CD14-positive monocyte (primary cell): ENCODE results near the gene AOX1. TPM values are rescaled to one million over a fixed set of nuclear protein-coding genes. Genes with fewer than 3 reads are reported as not detected.

Experiments
- DNase-seq, 3 donors: peaks; one replicate each; pipeline ENCODE4 v3.0.0-alpha.2; 2011 to 2022
- H2AFZ ChIP-seq: 2 replicates; pipeline ENCODE4 v1.6.0; 2012; ENCODE audit warnings: mild to moderate bottlenecking, low read depth, low read length, inconsistent platforms; ENCODE audit not compliant: insufficient read depth, poor library complexity, severe bottlenecking
- H3K27ac ChIP-seq, 2 donors: 1 replicate in 1 of 2; 2 replicates in 1 of 2; pipeline ENCODE4 v1.5.1; 2012 to 2013; ENCODE audit warnings: low read length in 2 of 2, control low read depth in 1 of 2, inconsistent platforms in 1 of 2, low read depth in 1 of 2, mild to moderate bottlenecking in 1 of 2
- H3K27me3 ChIP-seq, 2 donors: one replicate each; pipeline versions ENCODE4 v1.6.0 to v1.6.1; 2011 to 2013; ENCODE audit warnings: low read length in 2 of 2; ENCODE audit not compliant: control insufficient read depth in 2 of 2, insufficient read depth in 2 of 2
- H3K36me3 ChIP-seq, 2 donors: replicated peaks in 1 of 2; 1 replicate in 1 of 2; 2 replicates in 1 of 2; pipeline versions ENCODE4 v1.5.1 to v1.6.1; 2012 to 2013; ENCODE audit warnings: low read length in 2 of 2, control low read depth in 1 of 2, inconsistent platforms in 1 of 2, mild to moderate bottlenecking in 1 of 2; ENCODE audit not compliant: insufficient read depth in 2 of 2, control insufficient read depth in 1 of 2
- H3K4me1 ChIP-seq, 2 donors: 1 replicate in 1 of 2; 2 replicates in 1 of 2; pipeline versions ENCODE4 v1.5.1 to v1.6.1; 2012 to 2013; ENCODE audit warnings: low read length in 2 of 2, control low read depth in 1 of 2, inconsistent platforms in 1 of 2, mild to moderate bottlenecking in 1 of 2, moderate library complexity in 1 of 2; ENCODE audit not compliant: insufficient read depth in 2 of 2, control insufficient read depth in 1 of 2
- H3K4me2 ChIP-seq: replicated peaks from 2 replicates; pipeline ENCODE3; 2012; ENCODE audit warnings: low read length, moderate library complexity, mild to moderate bottlenecking; ENCODE audit not compliant: poor library complexity, severe bottlenecking; ENCODE audit errors: extremely low read depth
- H3K4me3 ChIP-seq, 3 experiments: fragments of 200-600 bp in 1 of 3; sonication (generic) in 1 of 3; replicated peaks in 1 of 3; 1 replicate in 2 of 3; 2 replicates in 1 of 3; pipeline ENCODE4 v1.5.1; 2011 to 2013; ENCODE audit warnings: low read length in 3 of 3, mild to moderate bottlenecking in 3 of 3, control low read depth in 2 of 3, low read depth in 2 of 3, inconsistent platforms in 1 of 3, moderate library complexity in 1 of 3
- H3K79me2 ChIP-seq: 2 replicates; pipeline ENCODE4 v1.6.0; 2012; ENCODE audit warnings: mild to moderate bottlenecking, control low read depth, inconsistent platforms, low read length, moderate library complexity; ENCODE audit not compliant: insufficient read depth
- H3K9ac ChIP-seq: 2 replicates; pipeline ENCODE4 v1.6.0; 2017; ENCODE audit warnings: low read length, mild to moderate bottlenecking; ENCODE audit not compliant: insufficient read depth, poor library complexity, severe bottlenecking
- H3K9me3 ChIP-seq, 2 donors: replicated peaks in 1 of 2; 1 replicate in 1 of 2; 2 replicates in 1 of 2; pipeline versions ENCODE4 v1.5.1 to v1.6.1; 2012 to 2013; ENCODE audit warnings: low read length in 2 of 2, control low read depth in 1 of 2; ENCODE audit not compliant: control insufficient read depth in 1 of 2, insufficient read depth in 1 of 2
- H4K20me1 ChIP-seq: 2 replicates; pipeline ENCODE4 v1.6.0; 2012; ENCODE audit warnings: mild to moderate bottlenecking, low read length, control low read depth, moderate library complexity; ENCODE audit not compliant: insufficient read depth
- H3K27ac Mint-ChIP-seq, 7 donors: one replicate each; pipeline ENCODE4 v1.8.0; 2020; ENCODE audit warnings: mild to moderate bottlenecking in 7 of 7, mixed read lengths in 7 of 7, moderate library complexity in 6 of 7, inconsistent platforms in 2 of 7
- H3K27me3 Mint-ChIP-seq, 3 donors: one replicate each; pipeline ENCODE4 v1.8.0; 2021 to 2022; ENCODE audit warnings: low read depth in 3 of 3, mild to moderate bottlenecking in 3 of 3, mixed read lengths in 3 of 3, moderate library complexity in 3 of 3, inconsistent platforms in 1 of 3
- H3K36me3 Mint-ChIP-seq, 2 donors: one replicate each; pipeline ENCODE4 v1.8.0; 2020; ENCODE audit warnings: mixed read lengths in 2 of 2, inconsistent platforms in 1 of 2, mild to moderate bottlenecking in 1 of 2
- H3K4me1 Mint-ChIP-seq: one replicate; pipeline ENCODE4 v1.8.0; 2020; ENCODE audit warnings: mild to moderate bottlenecking, mixed read lengths
- H3K4me3 Mint-ChIP-seq, 2 donors: one replicate each; pipeline ENCODE4 v1.8.0; 2020; ENCODE audit warnings: mild to moderate bottlenecking in 2 of 2, mixed read lengths in 2 of 2, moderate library complexity in 1 of 2
- H3K9me3 Mint-ChIP-seq, 7 donors: one replicate each; pipeline ENCODE4 v1.8.0; 2020 to 2022; ENCODE audit warnings: mixed read lengths in 7 of 7, mild to moderate bottlenecking in 6 of 7, moderate library complexity in 6 of 7, inconsistent platforms in 2 of 7
- WGBS: methylation state at CpG from one replicate; pipeline ENCODE4 v1.1.5; 2013; ENCODE audit warnings: missing lambda C conversion rate; ENCODE audit not compliant: insufficient coverage; 5-methylcytosine and 5-hydroxymethylcytosine counted together
- intact Hi-C, 2 donors: fragments of 100-400 bp; cut with micrococcal nuclease; formaldehyde crosslinking; loops; one replicate each; pipeline versions ENCODE4 v1.15.0 to v1.15.1; 2023
- polyA plus RNA-seq, 3 donors: library from polyadenylated mRNA; depleted of rRNA in 1 of 3; unstranded in 2 of 3; stranded (reverse) in 1 of 3; fragments of 300-500 nt in 2 of 3; fragments of >200 nt in 1 of 3; fragmentation: Illumina TruSeq in 2 of 3; gene quantifications; 1 replicate in 2 of 3; 2 replicates in 1 of 3; pipeline ENCODE4 v1.2.3, GENCODE V29; 2012 to 2021
- TF ChIP-seq, protein P1 (sequence below): fragments of 200-600 bp; IDR thresholded peaks from one replicate; pipeline ENCODE4 v1.8.0; 2022; ENCODE audit warnings: antibody characterized with exemption, mild to moderate bottlenecking

Gene AOX1
- polyA plus RNA-seq, 3 donors = 0.16 TPM; not detected in 2

DNA sequence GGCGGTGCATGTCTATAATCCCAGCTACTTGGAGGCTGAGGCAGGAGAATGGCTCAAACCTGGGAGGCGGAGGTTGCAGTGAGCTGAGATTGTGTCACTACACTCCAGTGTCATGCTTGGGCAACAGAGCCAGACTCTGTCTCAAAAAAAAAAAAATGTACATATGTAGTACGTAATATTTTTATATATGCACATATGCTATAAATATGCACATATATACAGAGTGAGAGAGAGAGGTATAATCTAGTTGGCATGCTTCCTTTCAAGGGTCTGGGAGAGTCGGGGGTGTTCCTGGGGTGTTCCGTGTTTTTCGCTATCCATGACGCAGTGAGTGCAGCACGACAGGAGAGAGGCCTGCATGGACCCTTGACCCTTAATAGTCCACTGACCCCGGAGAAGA is 83.5 kb downstream of the AOX1 start:
- Histone ChIP-seq H3K27ac (no peak overlapping the region), H3K4me1 (peaks cover 0 to 4% of the 10 kb centered on the region in 2 donors), H2AFZ (no peak overlapping the region), H3K9me3 (no peaks in the 10 kb centered on the region), H3K4me3 (no peak overlapping the region), H3K4me2 (no peak overlapping the region), H3K27me3 (no peaks in the 10 kb centered on the region), H3K36me3 (no peaks in the 10 kb centered on the region), H3K9ac (no peak overlapping the region), H3K79me2 (no peaks in the 10 kb centered on the region), H4K20me1 (no peaks in the 10 kb centered on the region)
- intact Hi-C loops = no loop called here
- Mint-ChIP-seq H3K4me1 (peaks cover 10% of the 10 kb centered on the region), H3K27me3 (no peaks in the 10 kb centered on the region), H3K36me3 (no peaks in the 10 kb centered on the region), H3K27ac (no peak overlapping the region), H3K4me3 (no peak overlapping the region), H3K9me3 (peaks cover 0 to 2% (median 0%) of the 10 kb centered on the region in 7 donors)
- WGBS = 98% methylated on average over 6 of the region's 9 CpGs
- no peak for DNase-seq
- TF ChIP-seq, protein P1, sequence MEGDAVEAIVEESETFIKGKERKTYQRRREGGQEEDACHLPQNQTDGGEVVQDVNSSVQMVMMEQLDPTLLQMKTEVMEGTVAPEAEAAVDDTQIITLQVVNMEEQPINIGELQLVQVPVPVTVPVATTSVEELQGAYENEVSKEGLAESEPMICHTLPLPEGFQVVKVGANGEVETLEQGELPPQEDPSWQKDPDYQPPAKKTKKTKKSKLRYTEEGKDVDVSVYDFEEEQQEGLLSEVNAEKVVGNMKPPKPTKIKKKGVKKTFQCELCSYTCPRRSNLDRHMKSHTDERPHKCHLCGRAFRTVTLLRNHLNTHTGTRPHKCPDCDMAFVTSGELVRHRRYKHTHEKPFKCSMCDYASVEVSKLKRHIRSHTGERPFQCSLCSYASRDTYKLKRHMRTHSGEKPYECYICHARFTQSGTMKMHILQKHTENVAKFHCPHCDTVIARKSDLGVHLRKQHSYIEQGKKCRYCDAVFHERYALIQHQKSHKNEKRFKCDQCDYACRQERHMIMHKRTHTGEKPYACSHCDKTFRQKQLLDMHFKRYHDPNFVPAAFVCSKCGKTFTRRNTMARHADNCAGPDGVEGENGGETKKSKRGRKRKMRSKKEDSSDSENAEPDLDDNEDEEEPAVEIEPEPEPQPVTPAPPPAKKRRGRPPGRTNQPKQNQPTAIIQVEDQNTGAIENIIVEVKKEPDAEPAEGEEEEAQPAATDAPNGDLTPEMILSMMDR = no peak

DNA sequence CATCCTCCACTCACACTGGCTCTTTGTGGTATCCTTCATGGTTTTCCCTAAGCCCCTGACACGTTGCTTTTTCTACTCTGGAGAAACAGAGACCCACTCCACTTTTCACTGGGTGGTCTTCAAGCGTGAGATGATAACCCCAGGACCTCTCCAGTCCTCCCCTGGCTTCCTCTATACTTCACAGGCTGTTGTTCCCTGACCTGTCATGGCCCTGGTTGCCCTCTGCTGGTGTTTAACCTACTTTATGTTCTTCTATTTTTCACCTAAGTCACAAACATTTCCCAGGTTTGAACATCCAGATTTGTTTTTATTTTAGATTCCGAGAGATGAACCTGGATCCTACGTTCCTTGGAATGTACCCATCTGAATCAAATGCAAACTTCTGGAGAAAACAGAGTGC is 84.5 kb downstream of the AOX1 start:
- no peaks in the 10 kb centered on the region for H3K27me3 Mint-ChIP-seq
- no peak overlapping the region for H3K27ac Mint-ChIP-seq
- H3K36me3 Mint-ChIP-seq = no peaks in the 10 kb centered on the region
- H3K9ac ChIP-seq = no peak overlapping the region
- H3K4me3 ChIP-seq = no peak overlapping the region
- intact Hi-C loops = no loop called here
- H3K4me1 Mint-ChIP-seq = peaks cover 10% of the 10 kb centered on the region
- no peaks in the 10 kb centered on the region for H4K20me1 ChIP-seq
- H3K36me3 ChIP-seq = no peaks in the 10 kb centered on the region
- H3K4me1 ChIP-seq = peaks cover 0 to 4% of the 10 kb centered on the region in 2 donors
- H3K4me2 ChIP-seq = no peak overlapping the region
- H3K9me3 Mint-ChIP-seq = peaks cover 0 to 2% (median 0%) of the 10 kb centered on the region in 7 donors
- WGBS = 97% methylated on average over 3 of the region's 4 CpGs
- H3K27me3 ChIP-seq = no peaks in the 10 kb centered on the region
- DNase-seq = no peak
- no peaks in the 10 kb centered on the region for H3K9me3 ChIP-seq
- no peak overlapping the region for H3K27ac ChIP-seq
- TF ChIP-seq, protein P1 = no peak
- H2AFZ ChIP-seq = no peak overlapping the region
- no peak overlapping the region for H3K4me3 Mint-ChIP-seq
- no peaks in the 10 kb centered on the region for H3K79me2 ChIP-seq
